Tongue (tissue), 2 donors: ENCODE data around the gene SMARCAL1. TPM values are rescaled to one million over a fixed set of nuclear protein-coding genes. Genes with fewer than 3 reads are reported as not detected.
"Not testable (repeated sequence)": the region's sequence is repeated elsewhere in the genome, so short reads cannot be mapped to it uniquely, and the experiment has no call there.

Experiments
- DNase-seq: peaks from one replicate; pipeline ENCODE4 v3.0.0-alpha.2; 2015
- total RNA-seq: library from RNA; depleted of rRNA; stranded (reverse); fragments of >200 nt; gene quantifications from one replicate; pipeline ENCODE4 v1.2.3, GENCODE V29; 2014

SMARCAL1 gene
- total RNA-seq, 1 donor from 2014 or later, result 16.3 TPM

DNA sequence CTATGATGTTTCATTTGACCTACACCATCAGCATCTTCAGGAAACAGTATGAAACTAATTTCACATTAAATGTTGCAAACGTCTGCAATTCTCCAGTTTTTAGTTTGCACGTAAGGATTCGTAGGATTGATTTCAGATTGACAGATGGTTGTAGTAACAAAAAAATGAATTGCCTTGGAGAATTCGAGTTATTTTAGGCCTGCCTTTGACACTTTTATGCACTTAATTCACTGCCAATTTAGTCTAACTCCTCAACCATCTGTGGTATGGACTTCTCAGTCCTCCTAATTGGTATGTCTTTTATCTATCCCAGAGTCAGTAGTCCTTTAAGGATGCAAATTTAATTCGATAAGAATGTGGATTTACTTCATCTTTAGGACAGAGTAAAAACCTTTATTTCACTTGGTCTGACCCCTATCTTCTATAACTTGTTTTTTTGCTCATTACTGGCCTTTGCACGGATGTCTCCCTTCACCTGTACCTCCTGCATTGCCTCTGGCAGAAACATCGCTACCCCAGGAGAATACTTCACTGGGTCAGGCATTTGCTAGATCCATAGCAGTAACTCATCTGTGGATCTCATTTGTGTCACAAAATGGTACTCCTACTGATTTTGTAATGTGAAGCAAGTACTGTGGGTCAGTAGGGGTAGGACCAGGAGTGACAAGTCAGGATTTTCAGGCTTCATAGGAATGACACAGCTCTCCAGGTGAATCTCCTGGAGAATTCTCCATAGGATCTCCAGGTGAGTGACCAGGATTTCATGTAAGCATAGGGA is 90.3 kb downstream of the SMARCAL1 start:
- no peak for DNase-seq

DNA sequence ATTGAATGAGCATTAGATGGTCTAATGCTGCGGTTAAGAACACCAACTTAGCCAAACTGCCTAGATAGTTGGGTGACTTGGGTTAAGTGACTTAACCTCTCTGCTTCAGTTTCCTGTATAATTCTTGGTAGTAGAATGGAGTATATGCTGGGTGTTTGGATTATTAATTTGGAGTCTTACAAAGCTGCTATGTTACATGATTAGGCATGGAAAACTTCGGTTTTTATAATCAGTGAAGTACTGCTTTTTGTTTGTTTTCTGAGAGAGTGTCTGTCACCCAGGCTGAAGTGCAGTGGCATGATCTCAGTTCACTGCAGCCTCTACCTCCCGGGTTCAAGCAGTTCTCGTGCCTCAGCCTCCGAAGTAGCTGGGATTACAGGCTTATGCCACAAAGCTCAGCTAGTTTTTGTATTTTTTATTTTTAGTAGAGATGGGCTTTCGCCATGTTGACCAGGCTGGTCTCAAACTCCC is 90.9 kb downstream of the SMARCAL1 start:
- DNase-seq, result no peak

DNA sequence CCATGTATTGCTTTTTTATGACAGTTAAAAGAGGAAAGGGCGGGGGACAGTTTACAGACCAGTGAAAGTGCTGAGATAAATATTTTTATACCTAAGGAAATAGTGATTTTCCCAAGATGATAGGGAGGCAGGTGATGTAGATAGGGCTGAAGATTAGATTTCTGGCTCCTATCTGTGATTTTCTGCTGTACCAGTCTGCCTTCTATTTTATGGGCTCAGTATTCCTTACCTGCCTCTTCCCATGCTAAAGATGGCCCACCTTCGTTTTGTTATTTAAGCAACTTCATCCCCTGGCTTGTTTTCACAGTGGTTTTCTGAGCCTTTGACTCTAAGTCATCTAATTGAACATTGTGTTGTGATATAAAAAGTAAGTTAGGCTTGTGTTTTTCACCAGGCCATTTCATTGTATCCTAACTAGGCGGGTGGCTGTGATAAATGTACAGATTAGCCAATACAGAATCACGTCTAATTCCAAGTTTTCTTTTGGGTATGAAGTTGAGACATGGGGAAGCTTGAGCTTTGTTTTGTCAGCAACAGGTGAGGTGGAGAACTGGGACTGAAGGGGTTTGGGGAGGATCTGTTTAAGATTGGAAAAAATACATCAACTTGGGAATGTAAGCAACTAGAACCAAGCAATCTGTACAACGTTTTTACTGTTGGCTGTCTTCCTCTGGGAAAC is 91.6 kb downstream of the SMARCAL1 start:
- no peak for DNase-seq

DNA sequence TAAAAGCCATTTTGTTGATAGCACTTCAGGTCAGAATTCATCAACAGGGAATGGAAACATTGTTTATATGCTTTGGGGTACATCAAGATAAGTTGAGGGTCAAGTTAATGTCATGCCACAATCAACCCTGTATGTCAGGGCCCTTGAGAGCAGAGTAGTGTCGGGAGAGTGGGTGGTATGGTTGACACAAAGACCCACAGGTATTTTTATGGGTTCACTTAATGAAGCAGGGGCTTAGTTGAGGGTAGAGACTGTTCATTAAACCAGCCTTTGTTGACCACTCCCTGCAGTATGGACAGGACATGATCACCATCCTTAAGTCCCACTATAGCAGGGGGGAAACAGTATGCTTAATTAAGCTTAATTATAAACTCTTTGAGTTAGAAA is 92.1 kb downstream of the SMARCAL1 start:
- DNase-seq, result no peak

DNA sequence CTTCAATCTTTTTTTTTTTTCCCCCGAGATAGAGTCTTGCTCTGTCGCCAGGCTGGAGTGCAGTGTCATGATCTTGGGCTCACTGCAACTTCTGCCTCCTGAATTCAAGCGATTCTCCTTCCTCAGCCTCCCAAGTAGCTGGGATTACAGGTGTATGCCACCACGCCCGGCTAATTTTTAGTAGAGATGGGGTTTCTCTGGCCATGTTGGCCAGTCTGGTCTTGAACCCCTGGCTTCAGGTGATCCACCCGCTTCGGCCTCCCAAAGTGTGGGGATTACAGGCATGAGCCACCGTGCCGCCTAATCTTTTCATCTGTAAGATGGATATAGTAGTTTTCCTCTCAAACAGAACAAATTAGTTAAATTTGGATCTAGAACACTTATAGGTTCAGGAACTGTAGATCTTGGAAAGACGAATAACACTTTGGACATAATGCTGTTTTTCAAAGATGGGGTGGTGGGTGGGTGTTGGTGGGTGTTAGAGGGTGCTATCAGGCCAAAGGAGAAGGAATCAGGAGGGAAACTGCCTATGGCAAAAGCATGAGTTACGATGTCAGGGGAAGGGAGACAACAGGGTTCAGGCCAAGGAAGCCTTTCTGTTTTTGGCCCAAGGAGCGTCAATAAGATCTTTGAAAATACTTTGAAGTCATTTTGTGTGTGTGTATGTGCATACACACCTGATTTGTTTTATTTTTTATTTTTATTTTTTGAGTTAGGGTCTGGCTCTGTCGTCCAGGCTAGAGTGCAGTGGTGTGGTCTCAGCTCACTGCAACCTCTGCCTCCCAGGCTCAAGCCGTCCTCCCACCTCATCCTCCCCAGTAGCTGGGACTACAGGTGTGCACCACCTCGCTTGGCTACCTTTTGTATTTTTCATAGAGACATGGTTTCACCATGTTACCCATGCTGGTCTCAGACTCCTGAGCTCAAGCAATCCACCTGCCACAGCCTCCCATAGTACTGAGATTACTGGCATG is 93.1 kb downstream of the SMARCAL1 start:
- DNase-seq, result no peak

DNA sequence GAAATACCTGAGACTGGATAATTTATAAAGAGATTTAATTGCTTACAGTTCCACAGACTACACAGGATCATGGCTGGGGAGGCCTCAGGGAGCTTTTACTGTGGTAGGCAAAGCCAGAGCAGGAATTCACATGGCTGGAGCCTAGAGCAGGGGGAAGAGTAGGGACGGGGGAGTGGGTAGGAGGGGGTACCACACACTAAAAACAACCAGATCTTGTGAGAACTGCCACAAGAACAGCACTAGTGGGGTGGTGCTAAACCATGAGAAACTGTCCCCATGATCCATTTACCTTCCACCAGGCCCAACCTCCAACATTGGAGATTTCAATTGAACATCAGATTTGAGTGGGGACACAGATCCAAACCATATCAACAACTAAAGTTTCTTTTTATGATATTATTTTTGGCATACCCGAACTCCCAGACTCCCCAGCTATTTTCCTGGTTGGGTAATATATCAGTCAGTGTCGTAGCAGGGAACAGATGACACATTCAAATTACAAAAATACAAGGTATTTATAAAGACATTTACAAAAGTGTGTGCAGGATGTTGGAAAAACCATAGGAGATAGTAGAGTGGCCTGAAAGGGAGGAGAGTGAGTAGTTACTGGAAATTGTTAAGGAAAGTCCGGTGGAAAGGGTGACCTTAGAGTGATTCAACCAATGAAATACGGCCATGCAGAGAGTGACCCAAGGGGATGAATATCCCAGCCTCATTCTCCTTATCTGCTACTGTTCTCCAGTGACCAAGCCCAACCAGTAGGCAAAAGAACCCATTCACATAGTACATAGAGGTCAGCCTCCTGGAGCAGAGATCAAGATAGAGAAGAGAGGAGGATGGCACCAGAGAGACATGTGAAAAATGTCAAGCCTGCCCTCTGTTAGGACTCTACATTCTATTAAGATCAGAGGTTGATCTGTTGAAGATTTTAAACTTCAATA is 95.2 kb downstream of the SMARCAL1 start:
- DNase-seq, result no peak

DNA sequence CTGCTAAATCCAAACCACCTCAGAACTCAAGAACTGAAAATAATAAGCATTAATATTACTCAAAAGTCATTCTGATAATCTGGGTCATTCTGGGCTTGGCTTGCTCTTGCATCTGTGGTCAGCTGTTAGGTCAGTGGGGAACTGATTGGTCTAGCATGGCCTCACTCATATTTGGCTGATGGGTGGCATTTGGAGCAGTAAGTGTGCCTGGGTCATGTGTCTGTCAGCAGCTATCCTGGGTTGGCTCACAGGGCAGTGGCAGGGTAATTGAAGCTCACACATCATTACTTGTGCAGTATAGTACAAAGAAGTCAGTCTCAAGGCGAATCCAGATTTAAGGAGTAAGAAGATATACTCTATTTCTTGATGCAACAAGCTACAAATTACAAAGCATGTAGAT is 95.9 kb downstream of the SMARCAL1 start:
- DNase-seq, result no peak

DNA sequence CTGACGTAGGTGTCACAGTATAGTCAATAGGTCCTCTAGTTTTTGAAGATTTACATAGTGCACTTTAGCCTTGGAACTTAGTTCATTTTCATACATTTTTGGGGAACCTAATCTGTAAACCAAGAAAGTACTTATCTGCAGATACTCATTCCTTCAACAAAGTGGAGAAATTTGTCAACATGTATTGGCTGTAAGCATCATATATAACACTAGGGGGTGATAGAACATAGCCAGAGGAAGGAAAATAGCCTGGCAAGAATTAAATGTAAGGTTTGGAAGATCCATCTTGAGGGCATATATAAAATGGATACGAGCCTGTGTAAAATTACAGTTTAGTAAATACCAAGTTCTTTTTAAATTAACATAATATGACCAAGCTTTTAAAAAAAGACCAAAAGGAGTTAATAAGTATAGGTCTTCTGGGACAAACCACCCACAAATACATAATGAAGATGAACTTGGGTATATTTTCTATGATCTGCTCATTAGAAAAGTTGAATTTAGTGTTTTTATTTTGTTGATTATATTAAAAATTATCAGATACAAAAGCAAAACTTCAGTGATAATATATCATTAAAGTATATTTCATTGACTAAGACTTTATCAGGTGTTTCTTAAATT is 104.6 kb downstream of the SMARCAL1 start:
- DNase-seq, result peak; percentile 80

DNA sequence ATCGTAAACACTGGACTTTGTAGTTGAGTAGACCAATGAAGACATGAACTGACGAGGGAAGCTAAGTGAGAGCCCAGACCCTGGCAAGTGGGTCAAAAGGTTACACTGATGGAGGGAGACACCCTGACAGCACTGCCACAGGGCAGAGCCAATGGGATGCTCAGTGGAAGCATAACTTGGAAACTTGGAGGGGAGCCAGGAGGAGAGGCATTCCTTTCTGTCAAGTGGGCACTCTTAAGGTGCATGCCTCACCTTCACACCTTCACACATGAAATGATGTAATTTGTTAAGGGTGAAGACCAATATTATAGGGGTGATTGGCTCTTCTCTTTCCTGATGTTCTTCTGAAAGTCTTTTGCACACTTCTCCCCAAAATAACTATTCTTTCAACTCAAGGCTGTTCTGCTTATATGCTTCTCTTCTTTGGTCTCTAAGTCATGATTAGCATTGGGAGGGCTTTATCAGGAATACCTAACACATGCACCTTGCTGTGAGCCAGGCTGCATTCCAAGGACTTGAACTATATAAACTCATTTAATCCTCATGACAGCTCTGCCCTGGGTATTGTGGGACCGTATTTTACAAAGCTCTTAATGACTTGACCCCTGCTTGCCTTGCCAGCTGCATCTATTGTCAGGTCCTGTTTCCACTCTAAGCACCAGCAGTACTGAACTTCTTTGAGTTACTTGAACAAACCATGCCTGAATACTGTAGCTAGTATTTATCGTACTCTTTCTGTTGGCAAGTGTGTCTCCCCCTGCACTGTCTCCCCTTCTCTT is 105.4 kb downstream of the SMARCAL1 start:
- no peak for DNase-seq

DNA sequence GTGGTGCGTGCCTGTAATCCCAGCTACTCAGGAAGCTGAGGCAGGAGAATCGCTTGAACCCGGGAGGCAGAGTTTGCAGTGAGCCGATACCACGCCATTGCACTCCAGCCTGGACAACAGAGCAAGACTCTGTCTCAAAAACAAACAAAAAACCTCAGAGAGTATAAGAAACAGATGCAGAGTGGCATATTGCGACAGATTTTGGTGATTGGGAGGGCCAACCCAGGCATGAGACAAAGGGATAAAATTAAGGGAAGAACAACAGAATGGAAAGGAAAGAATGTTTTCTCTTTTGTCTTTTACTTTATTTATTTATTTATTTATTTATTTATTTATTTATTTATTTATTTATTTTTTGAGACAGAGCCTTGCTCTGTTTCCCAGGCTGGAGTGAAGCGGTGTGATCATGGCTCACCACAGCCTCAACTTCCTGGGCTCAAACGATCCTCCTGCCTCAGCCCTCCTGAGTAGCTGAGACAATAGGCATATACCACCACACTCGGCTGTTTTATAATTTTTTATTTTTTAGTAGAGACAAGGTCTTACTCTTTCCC is 106.4 kb downstream of the SMARCAL1 start:
- not testable (repeated sequence) for DNase-seq

DNA sequence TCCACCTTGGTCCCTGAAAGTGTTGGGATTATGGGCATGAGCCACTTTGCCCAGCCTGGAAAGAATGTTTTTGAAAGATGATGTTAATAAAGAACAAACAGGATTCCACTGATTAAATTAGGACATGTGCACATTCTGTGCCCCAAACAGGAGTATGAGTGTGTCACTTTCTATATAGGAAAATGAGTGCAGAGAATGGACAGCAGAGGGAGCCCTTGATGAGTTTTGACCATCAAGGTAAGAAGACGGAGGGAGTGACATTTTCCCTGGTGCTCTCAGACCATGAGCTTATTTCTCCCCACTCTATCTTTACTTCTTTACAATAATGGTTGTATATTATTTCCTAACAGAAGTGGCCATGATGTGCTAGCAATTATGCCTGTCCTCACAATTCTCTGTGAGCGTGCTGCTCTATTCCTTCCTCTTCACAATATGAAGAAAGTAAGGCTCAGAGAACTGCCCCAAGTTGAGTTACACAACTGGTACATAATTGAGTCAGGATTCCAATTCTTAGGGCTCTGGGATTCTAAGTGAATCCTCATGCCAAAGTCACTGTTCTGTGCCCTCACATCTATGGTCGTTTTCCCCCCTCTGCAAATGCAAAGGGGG is 107.0 kb downstream of the SMARCAL1 start:
- peak; percentile 95 for DNase-seq

DNA sequence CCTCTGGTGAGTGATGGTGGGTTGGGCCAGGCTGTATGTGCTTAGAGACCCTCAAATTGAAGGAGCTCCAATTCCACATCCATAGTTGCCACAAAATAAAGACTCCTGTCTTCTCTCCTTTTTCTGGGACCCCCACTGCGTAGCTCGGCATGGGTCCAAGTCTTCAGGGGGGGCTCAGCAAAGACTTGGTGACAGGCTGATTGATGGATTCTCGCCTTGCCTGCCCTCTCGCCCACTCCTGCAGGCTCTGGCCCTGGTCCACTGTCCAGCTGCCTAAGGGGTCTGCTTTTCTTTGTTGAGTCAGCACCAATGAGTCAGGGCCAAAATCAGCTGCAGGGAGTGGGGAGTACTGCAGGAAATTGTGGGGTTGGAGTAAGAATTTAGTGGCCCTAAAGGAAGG is 107.8 kb downstream of the SMARCAL1 start:
- no peak for DNase-seq

DNA sequence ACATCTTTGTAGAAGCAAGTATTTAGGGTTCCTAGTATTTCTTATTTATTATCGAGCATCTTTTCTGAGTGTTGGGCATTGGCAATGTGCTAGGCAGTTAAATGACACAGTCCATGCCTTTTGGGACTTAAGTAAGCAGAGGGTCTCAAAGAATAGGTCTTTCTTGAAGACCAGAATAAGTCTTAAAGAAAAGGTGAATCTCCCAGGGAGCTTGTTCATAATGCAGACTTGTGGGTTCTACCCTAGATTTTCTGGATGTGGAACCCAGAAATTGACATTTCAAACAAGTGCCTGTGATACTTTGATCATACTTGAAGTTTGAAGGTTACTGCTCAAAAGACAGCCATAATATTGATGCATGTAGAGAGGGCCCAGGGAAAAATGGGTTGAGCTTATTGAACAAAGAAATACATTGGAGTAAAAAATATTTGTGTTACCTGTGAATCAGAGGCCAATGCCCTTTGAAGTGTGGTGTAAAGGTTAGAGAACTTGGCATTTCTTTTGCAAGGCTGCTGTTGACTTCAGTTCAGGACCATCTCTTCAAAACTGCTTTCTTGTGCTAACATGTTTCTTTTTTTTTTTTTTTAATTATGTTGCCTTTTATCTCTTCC is 110.7 kb downstream of the SMARCAL1 start:
- DNase-seq, result no peak

DNA sequence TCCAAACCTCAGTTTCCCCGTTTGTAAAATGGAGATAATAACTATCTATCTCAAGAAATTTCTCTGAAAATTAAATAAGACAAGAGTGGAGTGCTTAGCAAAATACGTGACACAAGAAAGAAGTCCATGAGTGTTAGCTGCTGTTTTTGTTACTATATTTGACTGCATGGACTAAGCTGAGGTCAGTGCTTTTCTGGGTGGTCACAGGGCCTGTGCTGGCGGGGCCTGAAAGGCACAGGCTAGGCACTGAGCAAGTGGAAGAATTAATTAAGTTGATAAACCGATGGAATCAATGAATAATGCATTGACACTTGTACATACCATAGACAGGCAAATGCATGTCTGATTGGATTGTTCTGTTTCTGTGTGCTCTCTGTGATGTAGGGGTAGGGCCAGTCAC is 113.7 kb downstream of the SMARCAL1 start:
- DNase-seq, result no peak

DNA sequence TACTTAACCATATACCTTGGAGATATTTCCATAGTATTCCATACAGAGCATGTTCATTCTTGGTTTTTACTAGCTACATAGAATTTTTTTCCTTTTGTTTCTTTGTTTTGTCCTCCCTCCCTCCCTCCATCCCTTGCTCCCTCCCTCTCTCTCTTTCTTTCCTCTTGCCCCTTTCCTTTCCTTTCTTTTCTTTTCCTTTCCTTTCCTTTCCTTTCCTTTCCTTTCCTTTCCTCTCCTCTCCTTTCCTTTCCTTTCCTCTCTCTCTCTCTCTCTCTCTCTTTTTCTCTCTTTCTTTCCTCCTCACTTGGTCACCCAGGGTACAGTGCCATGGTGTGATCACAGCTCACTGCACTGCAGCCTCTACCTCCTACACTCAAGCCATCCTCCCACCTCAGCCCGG is 114.7 kb downstream of the SMARCAL1 start:
- no peak for DNase-seq

DNA sequence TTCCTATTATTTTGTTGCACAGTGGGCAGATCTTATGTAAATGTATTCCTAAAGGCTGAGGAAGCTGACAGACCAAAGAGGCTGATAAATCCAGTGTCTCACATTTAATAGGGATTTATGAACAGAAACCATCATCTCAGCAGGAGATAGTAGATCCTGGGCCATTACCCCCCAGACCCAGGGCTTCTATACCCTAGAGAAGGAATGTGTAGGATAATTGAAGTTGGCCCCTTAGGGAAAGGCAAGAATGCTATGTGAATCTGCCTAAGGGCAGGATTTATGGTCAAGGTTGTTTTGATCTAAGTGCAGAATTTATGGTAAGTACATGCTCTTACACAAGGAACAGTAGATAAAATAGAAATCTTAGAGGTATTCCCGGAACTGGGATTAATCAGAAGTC is 115.3 kb downstream of the SMARCAL1 start:
- DNase-seq, result no peak

DNA sequence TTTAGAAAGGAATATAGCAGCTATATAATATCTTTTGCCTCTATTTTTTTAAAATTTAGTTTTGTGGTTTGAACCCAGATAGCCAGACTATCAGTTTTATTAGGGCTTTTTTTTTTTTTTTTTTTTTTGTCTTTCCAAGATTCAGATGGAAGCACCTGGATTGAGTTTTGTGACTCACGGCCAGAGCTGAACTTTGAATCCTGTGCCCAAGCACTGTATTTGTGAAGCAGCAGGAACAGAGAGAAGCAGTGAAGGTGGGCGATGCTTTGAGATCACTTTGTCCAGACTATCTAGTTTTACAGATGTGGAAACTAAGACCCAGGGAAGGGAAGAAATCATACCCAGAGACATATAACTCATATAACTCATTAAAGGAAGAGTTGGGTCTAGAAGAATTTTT is 120.3 kb downstream of the SMARCAL1 start:
- no peak for DNase-seq
